Brain microvascular endothelial cell (primary cell): ENCODE data around the gene NTM.

ENCODE experiments used
- DNase-seq: peaks from one replicate; pipeline ENCODE4 v3.0.0-alpha.2; 2020
- H3K27ac ChIP-seq: fragments of 250-450 bp; sonication (Bioruptor Pico); 2 replicates; pipeline ENCODE4 v1.5.1; 2020; ENCODE audit warnings: mild to moderate bottlenecking, moderate library complexity
- H3K27me3 ChIP-seq: fragments of 250-450 bp; sonication (Bioruptor Pico); replicated peaks from 2 replicates; pipeline ENCODE4 v1.5.1; 2020; ENCODE audit warnings: mild to moderate bottlenecking
- H3K36me3 ChIP-seq: fragments of 250-450 bp; sonication (Bioruptor Pico); replicated peaks from 2 replicates; pipeline ENCODE4 v1.5.1; 2020; ENCODE audit warnings: mild to moderate bottlenecking
- H3K4me3 ChIP-seq: 2 replicates; pipeline ENCODE4 v1.5.1; 2011; ENCODE audit warnings: low read depth, mild to moderate bottlenecking, control low read depth, low read length, moderate library complexity
- CTCF ChIP-seq: IDR thresholded peaks from 2 replicates; pipeline ENCODE4 v1.5.1; 2011; ENCODE audit warnings: low read depth, mild to moderate bottlenecking, moderate library complexity, low read length, control low read depth, inconsistent platforms; ENCODE audit errors: missing control alignments
- in situ Hi-C: cut with HindIII; loops from 2 replicates; pipeline ENCODE4 v1.10.0; 2017; ENCODE audit warnings: low sequenced_read_pairs, low pct_ligation_motif_present

NTM gene

GRCh38 chr11:132037956-132038355, 667.5 kb downstream of the NTM start:
- TF ChIP-seq CTCF = no peak
- in situ Hi-C loops = no loop called here
- H3K27ac ChIP-seq = no peak overlapping the region
- DNase-seq = no peak
- H3K27me3 ChIP-seq = no peaks in the 10 kb centered on the region
- H3K4me3 ChIP-seq = no peak overlapping the region
- no peaks in the 10 kb centered on the region for H3K36me3 ChIP-seq

DNA sequence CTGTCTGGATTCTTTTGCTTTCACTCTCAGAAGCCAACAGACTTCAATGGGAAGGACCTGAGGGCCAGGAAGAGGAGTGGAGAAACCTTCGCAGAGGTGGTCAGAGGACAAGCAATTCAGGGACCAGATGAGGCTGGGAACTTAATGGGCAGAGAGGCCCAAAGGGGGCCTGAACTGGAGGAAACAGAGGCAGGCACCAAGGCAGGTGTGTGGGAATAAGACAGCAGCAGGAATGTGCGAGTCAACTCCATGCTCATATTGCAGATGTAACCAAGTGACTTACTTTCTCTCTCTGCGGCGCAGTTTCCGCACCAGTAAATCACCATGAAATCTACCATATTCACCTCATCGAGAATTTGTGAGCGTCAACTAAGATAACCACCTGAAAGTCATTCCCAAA, 669.1 kb downstream of the NTM start:
- H3K36me3 ChIP-seq = no peaks in the 10 kb centered on the region
- H3K27ac ChIP-seq = no peak overlapping the region
- no peak for TF ChIP-seq CTCF
- in situ Hi-C loops = no loop called here
- no peak overlapping the region for H3K4me3 ChIP-seq
- DNase-seq = no peak
- no peaks in the 10 kb centered on the region for H3K27me3 ChIP-seq

DNA sequence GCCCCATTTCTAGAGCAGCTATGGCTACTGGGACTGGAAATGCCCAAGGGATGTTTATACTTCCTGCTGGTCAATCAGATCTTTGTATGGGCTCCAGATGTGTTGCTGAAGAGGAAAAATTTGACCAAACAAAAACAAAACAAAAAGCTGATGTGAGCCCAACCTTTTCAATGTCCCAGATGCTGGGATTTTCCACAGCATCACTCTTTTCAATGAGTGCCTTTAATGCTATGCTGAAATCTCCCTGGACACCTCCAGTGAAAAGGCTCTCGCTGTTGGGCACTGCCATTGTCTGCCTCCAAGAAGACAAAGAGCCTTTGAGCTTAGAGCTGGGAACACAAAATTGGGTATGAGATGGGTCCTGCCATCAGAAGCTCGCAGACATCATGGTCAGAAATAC, 671.9 kb downstream of the NTM start:
- DNase-seq = no peak
- H3K27ac ChIP-seq = no peak overlapping the region
- no peaks in the 10 kb centered on the region for H3K27me3 ChIP-seq
- H3K4me3 ChIP-seq = no peak overlapping the region
- in situ Hi-C loops = no loop called here
- H3K36me3 ChIP-seq = no peaks in the 10 kb centered on the region
- no peak for TF ChIP-seq CTCF

- DNase-seq = no peak
- in situ Hi-C loops = no loop called here
- no peaks in the 10 kb centered on the region for H3K36me3 ChIP-seq
- no peak for TF ChIP-seq CTCF
- no peak overlapping the region for H3K27ac ChIP-seq
- no peaks in the 10 kb centered on the region for H3K27me3 ChIP-seq
- H3K4me3 ChIP-seq = no peak overlapping the region
These were observed 673.3 kb downstream of the NTM start for GRCh38 chr11:132043714-132044113.

GRCh38 chr11:132045107-132045506, 674.7 kb downstream of the NTM start:
- no peak for DNase-seq
- Histone ChIP-seq H3K4me3 (no peak overlapping the region), H3K27ac (no peak overlapping the region), H3K36me3 (no peaks in the 10 kb centered on the region), H3K27me3 (no peaks in the 10 kb centered on the region)
- in situ Hi-C loops = no loop called here
- TF ChIP-seq CTCF = no peak

DNA sequence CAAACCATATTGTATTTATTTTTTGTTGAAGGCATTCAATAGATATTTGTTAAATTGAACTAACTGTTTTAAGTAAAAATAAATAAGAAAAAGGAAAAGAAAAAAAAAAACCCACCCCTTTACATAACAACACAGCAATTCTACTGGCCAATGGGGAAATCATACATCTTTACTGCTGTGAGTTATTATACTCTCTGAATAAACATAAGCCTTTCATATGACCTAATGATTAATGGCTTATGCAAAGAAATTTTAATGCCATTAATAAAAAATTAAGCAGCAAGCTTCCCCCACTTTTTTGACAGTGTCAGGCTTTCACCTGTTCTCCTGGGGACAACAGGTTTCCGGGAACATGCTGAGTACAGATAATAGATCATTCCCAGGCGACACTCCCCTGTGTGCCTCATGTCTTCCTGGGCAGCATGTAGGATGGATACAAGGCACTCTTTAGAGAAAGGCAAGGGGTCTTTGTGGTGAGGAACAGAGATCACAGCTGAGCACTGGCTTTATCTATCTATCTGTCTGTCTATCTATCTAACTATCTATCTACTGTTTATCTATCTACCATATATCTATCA, 676.0 kb downstream of the NTM start:
- Histone ChIP-seq H3K27ac (no peak overlapping the region), H3K36me3 (no peaks in the 10 kb centered on the region), H3K27me3 (no peaks in the 10 kb centered on the region), H3K4me3 (no peak overlapping the region)
- DNase-seq = no peak
- TF ChIP-seq CTCF = no peak
- in situ Hi-C loops = no loop called here
